A549 (cell line): ENCODE results near the gene PTPN1.
"Not testable (repeated sequence)": the region's sequence is repeated elsewhere in the genome, so short reads cannot be mapped to it uniquely, and the experiment has no call there.

Experiments
- E2F6 ChIP-seq: IDR thresholded peaks from 2 replicates; pipeline ENCODE4 v1.6.1; 2012; ENCODE audit warnings: low read depth, borderline replicate concordance
- TF ChIP-seq, protein P1 (sequence below): fragments of >200 bp; sonication (Bioruptor Twin); formaldehyde crosslinking; IDR thresholded peaks from 3 replicates; pipeline ENCODE4 v1.5.1; 2016
- TF ChIP-seq, protein P2 (sequence below): fragments of 200-600 bp; sonication (generic); IDR thresholded peaks from 2 replicates; pipeline ENCODE4 v1.6.1; 2016; ENCODE audit warnings: antibody characterized with exemption, mild to moderate bottlenecking, moderate library complexity

DNA sequence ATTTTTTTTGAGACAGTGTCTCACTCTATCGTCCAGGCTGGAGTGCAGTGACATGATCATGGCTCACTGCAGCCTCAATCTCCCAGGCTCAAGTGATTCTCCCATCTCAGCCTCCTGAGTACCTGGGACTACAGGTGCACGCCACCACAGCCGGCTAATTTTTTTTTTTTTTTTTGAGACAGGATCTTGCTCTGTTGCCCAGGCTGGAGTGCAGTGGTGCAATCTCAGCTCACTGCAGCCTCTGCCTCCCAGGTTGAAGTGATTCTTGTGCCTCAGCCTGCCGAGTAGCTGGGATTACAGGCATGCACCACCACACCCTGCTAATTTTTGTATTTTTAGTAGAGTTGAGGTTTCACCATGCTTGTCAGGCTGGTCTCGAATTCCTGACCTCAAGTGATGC is 2.4 kb upstream of the PTPN1 start:
- TF ChIP-seq, protein P1, sequence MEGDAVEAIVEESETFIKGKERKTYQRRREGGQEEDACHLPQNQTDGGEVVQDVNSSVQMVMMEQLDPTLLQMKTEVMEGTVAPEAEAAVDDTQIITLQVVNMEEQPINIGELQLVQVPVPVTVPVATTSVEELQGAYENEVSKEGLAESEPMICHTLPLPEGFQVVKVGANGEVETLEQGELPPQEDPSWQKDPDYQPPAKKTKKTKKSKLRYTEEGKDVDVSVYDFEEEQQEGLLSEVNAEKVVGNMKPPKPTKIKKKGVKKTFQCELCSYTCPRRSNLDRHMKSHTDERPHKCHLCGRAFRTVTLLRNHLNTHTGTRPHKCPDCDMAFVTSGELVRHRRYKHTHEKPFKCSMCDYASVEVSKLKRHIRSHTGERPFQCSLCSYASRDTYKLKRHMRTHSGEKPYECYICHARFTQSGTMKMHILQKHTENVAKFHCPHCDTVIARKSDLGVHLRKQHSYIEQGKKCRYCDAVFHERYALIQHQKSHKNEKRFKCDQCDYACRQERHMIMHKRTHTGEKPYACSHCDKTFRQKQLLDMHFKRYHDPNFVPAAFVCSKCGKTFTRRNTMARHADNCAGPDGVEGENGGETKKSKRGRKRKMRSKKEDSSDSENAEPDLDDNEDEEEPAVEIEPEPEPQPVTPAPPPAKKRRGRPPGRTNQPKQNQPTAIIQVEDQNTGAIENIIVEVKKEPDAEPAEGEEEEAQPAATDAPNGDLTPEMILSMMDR, result not testable (repeated sequence)
- TF ChIP-seq, protein P2, sequence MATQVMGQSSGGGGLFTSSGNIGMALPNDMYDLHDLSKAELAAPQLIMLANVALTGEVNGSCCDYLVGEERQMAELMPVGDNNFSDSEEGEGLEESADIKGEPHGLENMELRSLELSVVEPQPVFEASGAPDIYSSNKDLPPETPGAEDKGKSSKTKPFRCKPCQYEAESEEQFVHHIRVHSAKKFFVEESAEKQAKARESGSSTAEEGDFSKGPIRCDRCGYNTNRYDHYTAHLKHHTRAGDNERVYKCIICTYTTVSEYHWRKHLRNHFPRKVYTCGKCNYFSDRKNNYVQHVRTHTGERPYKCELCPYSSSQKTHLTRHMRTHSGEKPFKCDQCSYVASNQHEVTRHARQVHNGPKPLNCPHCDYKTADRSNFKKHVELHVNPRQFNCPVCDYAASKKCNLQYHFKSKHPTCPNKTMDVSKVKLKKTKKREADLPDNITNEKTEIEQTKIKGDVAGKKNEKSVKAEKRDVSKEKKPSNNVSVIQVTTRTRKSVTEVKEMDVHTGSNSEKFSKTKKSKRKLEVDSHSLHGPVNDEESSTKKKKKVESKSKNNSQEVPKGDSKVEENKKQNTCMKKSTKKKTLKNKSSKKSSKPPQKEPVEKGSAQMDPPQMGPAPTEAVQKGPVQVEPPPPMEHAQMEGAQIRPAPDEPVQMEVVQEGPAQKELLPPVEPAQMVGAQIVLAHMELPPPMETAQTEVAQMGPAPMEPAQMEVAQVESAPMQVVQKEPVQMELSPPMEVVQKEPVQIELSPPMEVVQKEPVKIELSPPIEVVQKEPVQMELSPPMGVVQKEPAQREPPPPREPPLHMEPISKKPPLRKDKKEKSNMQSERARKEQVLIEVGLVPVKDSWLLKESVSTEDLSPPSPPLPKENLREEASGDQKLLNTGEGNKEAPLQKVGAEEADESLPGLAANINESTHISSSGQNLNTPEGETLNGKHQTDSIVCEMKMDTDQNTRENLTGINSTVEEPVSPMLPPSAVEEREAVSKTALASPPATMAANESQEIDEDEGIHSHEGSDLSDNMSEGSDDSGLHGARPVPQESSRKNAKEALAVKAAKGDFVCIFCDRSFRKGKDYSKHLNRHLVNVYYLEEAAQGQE, result not testable (repeated sequence)
- not testable (repeated sequence) for TF ChIP-seq E2F6
